ENCODE results near the gene LRRC70. TPM values are rescaled to one million over a fixed set of nuclear protein-coding genes. Genes with fewer than 3 reads are reported as not detected.
"Not testable (repeated sequence)": the region's sequence is repeated elsewhere in the genome, so short reads cannot be mapped to it uniquely, and the experiment has no call there.

LRRC70 gene
- total RNA-seq, 4 donors from 2014 or later: 0.13 to 1.4 (median 0.80) TPM; not detected in 1

DNA sequence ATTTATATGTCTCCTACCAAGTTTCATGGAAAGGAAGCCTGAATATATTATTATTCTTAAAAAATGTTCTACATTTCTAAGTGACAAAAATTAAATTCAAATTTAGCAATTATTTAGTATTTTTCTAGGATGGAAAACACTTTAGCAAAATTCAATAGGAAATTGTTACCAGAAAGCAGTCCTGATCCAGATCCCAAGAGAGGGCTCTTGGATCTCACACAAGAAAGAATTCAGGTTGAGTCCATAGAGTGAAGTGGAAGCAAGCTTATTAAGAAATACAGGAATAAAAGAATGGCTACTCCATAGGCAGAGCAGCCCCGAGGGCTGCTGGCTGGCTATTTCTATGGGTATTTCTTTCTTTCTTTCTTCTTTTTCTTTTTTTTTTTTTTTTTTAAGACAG lies 44.7 kb downstream of the LRRC70 start:
- no peaks in the 10 kb centered on the region for H3K27me3 ChIP-seq
- no peak for DNase-seq
- TF ChIP-seq POLR2A (IDR thresholded peaks at IDR 0.05): no peak
- TF ChIP-seq, protein P1, sequence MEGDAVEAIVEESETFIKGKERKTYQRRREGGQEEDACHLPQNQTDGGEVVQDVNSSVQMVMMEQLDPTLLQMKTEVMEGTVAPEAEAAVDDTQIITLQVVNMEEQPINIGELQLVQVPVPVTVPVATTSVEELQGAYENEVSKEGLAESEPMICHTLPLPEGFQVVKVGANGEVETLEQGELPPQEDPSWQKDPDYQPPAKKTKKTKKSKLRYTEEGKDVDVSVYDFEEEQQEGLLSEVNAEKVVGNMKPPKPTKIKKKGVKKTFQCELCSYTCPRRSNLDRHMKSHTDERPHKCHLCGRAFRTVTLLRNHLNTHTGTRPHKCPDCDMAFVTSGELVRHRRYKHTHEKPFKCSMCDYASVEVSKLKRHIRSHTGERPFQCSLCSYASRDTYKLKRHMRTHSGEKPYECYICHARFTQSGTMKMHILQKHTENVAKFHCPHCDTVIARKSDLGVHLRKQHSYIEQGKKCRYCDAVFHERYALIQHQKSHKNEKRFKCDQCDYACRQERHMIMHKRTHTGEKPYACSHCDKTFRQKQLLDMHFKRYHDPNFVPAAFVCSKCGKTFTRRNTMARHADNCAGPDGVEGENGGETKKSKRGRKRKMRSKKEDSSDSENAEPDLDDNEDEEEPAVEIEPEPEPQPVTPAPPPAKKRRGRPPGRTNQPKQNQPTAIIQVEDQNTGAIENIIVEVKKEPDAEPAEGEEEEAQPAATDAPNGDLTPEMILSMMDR (IDR thresholded peaks at IDR 0.05 in 4 of 5, conservative IDR thresholded peaks at IDR 0.05 in 1 of 5): no peak
- no peaks in the 10 kb centered on the region for H3K9me3 ChIP-seq
- H3K4me1 ChIP-seq: no peaks in the 10 kb centered on the region
- no peak for ATAC-seq
- intact Hi-C loops (cut with DNase I; ENCODE audit: low total_unique reads) (no loop called here), in situ Hi-C loops (cut with MboI; ENCODE audit: low sequenced_read_pairs in 4 of 4) (no loop called here)
- peaks cover 0 to 10% of the 10 kb centered on the region in 2 donors for H3K36me3 ChIP-seq
- no peak overlapping the region for H3K4me3 ChIP-seq
- no peak overlapping the region for H3K27ac ChIP-seq

DNA sequence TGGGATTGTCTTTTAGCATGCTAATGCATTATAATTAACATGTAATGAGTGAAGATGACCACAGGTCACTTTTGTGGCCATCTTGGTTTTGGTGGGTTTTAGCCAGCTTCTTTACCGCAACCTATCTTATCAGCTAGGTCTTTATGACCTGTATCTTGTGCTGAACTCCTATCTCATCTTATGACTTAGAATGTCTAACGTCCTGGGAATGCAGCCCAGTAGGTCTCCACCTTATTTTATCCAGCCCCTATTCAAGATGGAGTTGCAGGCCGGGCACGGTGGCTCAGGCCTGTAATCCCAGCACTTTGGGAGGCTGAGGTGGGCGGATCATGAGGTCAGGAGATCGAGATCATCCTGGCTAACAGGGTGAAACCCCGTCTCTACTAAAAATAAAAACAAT lies 45.8 kb downstream of the LRRC70 start:
- in situ Hi-C loops (cut with MboI; ENCODE audit: low sequenced_read_pairs in 4 of 4); H3K4me3 ChIP-seq; H3K27me3 ChIP-seq; H3K4me1 ChIP-seq; intact Hi-C loops (cut with DNase I; ENCODE audit: low total_unique reads); H3K27ac ChIP-seq; ATAC-seq; H3K9me3 ChIP-seq; DNase-seq: not testable (repeated sequence)
- peaks cover 0 to 21% of the 10 kb centered on the region in 2 donors for H3K36me3 ChIP-seq

DNA sequence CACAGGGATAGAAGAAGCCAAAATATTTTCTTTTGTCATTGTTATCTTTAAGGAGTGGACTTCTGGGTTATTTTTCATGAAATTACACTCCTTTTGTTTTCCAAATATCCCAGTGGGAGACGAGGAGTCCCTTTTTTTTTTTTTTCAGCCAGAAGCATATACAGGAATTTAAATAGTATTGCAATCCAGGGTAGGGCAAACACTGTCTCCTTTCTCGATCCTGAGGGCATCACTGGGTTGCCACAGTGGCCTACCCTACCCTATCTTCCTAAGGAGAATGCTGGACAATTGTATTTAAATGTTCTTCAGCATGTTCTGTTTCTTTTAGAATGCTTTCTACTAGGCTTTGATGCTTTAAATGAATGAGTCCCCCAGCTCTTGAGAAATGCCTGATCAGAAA lies 47.9 kb downstream of the LRRC70 start:
- TF ChIP-seq, protein P1 (IDR thresholded peaks at IDR 0.05 in 4 of 5, conservative IDR thresholded peaks at IDR 0.05 in 1 of 5): no peak
- TF ChIP-seq POLR2A (IDR thresholded peaks at IDR 0.05): no peak
- Histone ChIP-seq H3K4me3 (no peak overlapping the region), H3K36me3 (peaks cover 0 to 34% of the 10 kb centered on the region in 2 donors), H3K27me3 (no peaks in the 10 kb centered on the region), H3K27ac (no peak overlapping the region), H3K9me3 (no peaks in the 10 kb centered on the region), H3K4me1 (no peaks in the 10 kb centered on the region)
- in situ Hi-C loops (cut with MboI; ENCODE audit: low sequenced_read_pairs in 4 of 4) (no loop called here), intact Hi-C loops (cut with DNase I; ENCODE audit: low total_unique reads) (no loop called here)
- no peak for ATAC-seq
- no peak for DNase-seq

DNA sequence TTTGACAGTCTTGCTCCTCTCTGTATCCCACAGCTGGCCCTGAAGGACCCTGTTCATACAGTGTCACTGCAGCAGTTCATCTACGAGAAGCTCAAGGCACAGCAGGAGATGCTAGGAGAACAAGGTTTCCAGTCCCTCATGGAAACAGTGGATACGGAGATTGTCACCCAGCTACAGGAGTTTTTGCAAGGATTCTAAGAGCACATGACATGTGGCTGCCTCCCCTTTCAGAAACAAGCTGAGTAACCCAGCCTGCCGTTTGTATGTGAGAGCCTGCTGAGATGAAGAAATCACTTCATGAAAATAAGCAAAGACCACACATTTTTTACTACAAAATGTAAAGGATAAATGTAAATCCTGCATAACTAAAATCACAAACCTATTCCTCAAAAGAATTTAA lies 48.5 kb downstream of the LRRC70 start:
- Histone ChIP-seq H3K4me1 (no peaks in the 10 kb centered on the region), H3K4me3 (no peak overlapping the region), H3K27ac (no peak overlapping the region), H3K27me3 (no peaks in the 10 kb centered on the region), H3K9me3 (no peaks in the 10 kb centered on the region), H3K36me3 (peaks cover 0 to 34% of the 10 kb centered on the region in 2 donors)
- DNase-seq (no peak), ATAC-seq (no peak)
- in situ Hi-C loops (cut with MboI; ENCODE audit: low sequenced_read_pairs in 4 of 4) (no loop called here), intact Hi-C loops (cut with DNase I; ENCODE audit: low total_unique reads) (no loop called here)
- no peak for TF ChIP-seq POLR2A (IDR thresholded peaks at IDR 0.05)
- TF ChIP-seq, protein P1 (IDR thresholded peaks at IDR 0.05 in 4 of 5, conservative IDR thresholded peaks at IDR 0.05 in 1 of 5): no peak

DNA sequence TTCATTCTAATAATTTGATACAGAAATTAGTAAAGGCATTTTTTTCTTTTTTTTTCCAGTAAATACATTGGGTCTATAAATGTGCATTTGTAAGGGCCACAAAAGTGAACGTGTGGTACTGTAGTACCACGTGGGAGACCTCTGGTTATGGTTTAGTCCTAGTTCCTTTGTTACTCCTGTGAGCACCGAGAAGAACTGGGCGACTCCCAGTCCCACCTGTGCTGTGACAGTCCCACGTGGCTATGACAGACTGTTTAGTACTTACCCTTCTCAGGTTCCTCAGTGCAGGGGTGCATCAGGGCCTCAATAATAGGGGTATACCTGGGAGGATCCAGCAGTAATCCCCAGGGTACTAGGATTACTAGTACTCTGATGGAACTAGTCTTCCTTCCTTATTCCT lies 49.3 kb downstream of the LRRC70 start:
- H3K4me1 ChIP-seq: no peaks in the 10 kb centered on the region
- H3K4me3 ChIP-seq: no peak overlapping the region
- intact Hi-C loops (cut with DNase I; ENCODE audit: low total_unique reads): no loop called here
- no peaks in the 10 kb centered on the region for H3K9me3 ChIP-seq
- ATAC-seq (no peak), DNase-seq (no peak)
- H3K27ac ChIP-seq: no peak overlapping the region
- H3K27me3 ChIP-seq: no peaks in the 10 kb centered on the region
- TF ChIP-seq POLR2A (IDR thresholded peaks at IDR 0.05): no peak
- TF ChIP-seq, protein P1 (IDR thresholded peaks at IDR 0.05 in 4 of 5, conservative IDR thresholded peaks at IDR 0.05 in 1 of 5): no peak
- in situ Hi-C loops (cut with MboI; ENCODE audit: low sequenced_read_pairs in 4 of 4): no loop called here
- H3K36me3 ChIP-seq: peaks cover 0 to 34% of the 10 kb centered on the region in 2 donors

Other genes starting within 250 kb of the LRRC70 start
- 10 to 100 TPM; 13.5 to 28.3 (median 21.4) TPM for gene DIMT1, start 174.9 kb upstream of the LRRC70 start, total RNA-seq
- gene IPO11, start 166.1 kb upstream of the LRRC70 start, total RNA-seq: 10 to 100 TPM; 15.5 to 36.0 (median 20.1) TPM

Data from gastrocnemius medialis (tissue), 4 donors.